ENCODE measurements around the gene VSIR.

The VSIR gene

GRCh38 chr10:71799112-71799511 is 25.8 kb upstream of the VSIR start:
- TF ChIP-seq, protein P1, sequence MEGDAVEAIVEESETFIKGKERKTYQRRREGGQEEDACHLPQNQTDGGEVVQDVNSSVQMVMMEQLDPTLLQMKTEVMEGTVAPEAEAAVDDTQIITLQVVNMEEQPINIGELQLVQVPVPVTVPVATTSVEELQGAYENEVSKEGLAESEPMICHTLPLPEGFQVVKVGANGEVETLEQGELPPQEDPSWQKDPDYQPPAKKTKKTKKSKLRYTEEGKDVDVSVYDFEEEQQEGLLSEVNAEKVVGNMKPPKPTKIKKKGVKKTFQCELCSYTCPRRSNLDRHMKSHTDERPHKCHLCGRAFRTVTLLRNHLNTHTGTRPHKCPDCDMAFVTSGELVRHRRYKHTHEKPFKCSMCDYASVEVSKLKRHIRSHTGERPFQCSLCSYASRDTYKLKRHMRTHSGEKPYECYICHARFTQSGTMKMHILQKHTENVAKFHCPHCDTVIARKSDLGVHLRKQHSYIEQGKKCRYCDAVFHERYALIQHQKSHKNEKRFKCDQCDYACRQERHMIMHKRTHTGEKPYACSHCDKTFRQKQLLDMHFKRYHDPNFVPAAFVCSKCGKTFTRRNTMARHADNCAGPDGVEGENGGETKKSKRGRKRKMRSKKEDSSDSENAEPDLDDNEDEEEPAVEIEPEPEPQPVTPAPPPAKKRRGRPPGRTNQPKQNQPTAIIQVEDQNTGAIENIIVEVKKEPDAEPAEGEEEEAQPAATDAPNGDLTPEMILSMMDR (IDR thresholded peaks at IDR 0.05; ENCODE audit: insufficient read depth, missing control alignments) = no peak
- no peak for FAIRE-seq

DNA sequence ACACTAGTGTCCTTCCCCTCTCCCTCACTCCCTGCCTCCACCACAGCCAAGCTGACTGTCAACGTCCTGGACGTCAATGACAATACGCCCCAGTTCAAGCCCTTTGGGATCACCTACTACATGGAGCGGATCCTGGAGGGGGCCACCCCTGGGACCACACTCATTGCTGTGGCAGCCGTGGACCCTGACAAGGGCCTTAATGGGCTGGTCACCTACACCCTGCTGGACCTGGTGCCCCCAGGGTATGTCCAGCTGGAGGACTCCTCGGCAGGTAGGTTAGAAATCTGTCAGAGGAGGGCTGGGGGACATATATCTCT is 24.9 kb upstream of the VSIR start:
- FAIRE-seq = no peak
- TF ChIP-seq, protein P1 (IDR thresholded peaks at IDR 0.05; ENCODE audit: insufficient read depth, missing control alignments) = no peak
- DNase-seq (ENCODE audit: insufficient read length, low spot score) = no peak

More at GRCh38 chr10:71799112-71799511, 25.8 kb upstream of the VSIR start:
- no peak for DNase-seq (ENCODE audit: insufficient read length, low spot score)

DNA sequence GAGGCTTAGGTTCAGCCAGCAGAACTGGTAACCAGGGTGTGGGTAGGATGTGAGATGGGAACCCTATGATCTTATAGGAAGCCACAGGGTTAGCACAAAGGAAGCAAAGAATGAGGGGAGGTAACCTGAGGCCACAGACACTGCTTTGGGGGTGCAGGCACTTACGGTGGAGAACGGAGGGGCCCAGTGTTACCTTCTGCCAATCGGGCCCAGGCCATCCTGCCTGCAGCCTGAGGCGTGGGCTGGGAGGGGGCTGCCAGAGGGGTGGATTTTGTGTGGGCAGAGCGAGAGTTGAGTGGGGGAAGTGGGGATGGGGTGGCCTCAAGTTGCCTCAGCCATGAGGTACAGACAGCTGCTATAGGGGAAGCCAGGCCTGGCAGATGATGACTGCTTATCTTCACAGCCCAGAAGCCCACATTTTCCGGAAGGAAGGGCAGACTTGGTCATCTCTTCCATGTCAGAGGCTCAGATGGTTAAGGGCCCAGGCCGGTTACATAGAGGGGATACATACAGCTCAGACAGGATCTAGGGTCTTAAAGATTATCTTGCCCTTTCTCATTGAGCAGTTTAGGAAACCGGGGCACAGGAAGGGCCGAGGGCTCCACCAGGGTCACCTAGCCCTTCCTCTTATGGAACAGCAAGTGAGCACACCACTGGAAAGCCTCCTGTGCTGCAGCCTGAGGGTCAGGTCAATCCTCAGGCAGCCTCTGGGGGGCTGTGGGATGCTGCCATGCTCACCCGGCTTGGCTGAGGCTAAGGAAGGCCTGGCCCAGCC is 24.4 kb upstream of the VSIR start:
- no peak for DNase-seq (ENCODE audit: insufficient read length, low spot score)
- no peak for FAIRE-seq
- TF ChIP-seq, protein P1 (IDR thresholded peaks at IDR 0.05; ENCODE audit: insufficient read depth, missing control alignments) = no peak

- FAIRE-seq (no peak), DNase-seq (ENCODE audit: insufficient read length, low spot score) (no peak)
- TF ChIP-seq, protein P1 (IDR thresholded peaks at IDR 0.05; ENCODE audit: insufficient read depth, missing control alignments) = no peak
Measured at GRCh38 chr10:71796749-71797405, 23.6 kb upstream of the VSIR start.

DNA sequence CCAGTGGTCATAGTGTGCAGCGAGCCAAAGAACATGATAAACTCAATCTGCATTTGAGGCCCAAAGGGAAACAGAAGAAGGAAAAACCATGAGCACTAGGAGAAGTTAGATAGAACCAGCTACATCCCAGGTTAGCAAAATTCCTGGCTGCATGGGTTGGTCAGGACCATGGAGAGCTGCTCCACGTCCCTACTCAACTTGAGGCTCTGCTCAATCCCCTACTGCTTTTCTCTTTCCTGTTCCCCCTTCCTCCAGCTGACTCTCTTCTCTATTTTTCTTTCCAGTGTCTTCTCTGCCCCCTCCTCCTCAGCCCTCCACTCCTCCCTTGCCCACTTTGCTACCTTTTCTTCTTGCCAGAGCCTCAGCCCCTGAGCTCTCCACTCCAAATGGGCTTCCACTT is 21.9 kb upstream of the VSIR start:
- no peak for FAIRE-seq
- no peak for DNase-seq (ENCODE audit: insufficient read length, low spot score)
- TF ChIP-seq, protein P1 (IDR thresholded peaks at IDR 0.05; ENCODE audit: insufficient read depth, missing control alignments) = no peak

DNA sequence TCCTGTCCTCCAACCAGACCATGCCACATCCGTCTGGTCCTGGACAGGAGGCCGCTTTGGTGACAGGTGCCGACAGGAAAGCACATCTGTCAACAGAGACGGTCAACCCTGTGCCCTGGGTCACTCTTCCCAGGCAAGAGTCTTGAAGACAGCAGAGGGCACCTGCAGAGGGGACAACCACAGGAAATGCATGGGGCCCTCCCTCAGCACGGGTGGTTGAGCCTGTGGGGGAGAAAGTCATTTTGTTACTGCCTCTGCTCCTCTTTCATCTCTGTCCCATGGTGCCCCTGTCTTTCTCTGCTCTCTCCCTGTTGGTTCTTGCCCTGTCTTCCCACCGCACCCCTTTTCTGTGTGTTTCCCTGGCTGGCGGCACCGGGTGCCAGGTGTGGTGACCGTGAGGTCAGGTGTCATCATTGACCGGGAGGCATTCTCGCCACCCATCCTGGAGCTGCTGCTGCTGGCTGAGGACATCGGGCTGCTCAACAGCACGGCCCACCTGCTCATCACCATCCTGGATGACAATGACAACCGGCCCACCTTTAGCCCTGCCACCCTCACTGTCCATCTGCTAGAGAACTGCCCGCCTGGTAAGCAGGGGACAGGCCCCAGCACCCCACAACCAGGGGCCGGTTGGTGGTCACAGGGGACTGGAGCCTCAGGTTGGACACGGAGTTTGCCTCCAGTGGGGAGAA is 17.6 kb upstream of the VSIR start:
- DNase-seq (ENCODE audit: insufficient read length, low spot score) = no peak
- no peak for FAIRE-seq
- TF ChIP-seq, protein P1 (IDR thresholded peaks at IDR 0.05; ENCODE audit: insufficient read depth, missing control alignments) = no peak
